ENCODE results near the gene DYSF.

DYSF gene

GRCh38 chr2:71492112-71492511, 38.8 kb downstream of the DYSF start:
- DNase-seq (ENCODE audit: low read depth): no peak
- TF ChIP-seq CTCF (IDR thresholded peaks at IDR 0.05; ENCODE audit: low read depth, low read length, missing control alignments): no peak
- no peak overlapping the region for H3K4me3 ChIP-seq (ENCODE audit: low read depth, low read length)

GRCh38 chr2:71494091-71494490, 40.7 kb downstream of the DYSF start:
- no peak for TF ChIP-seq CTCF (IDR thresholded peaks at IDR 0.05; ENCODE audit: low read depth, low read length, missing control alignments)
- DNase-seq (ENCODE audit: low read depth): no peak
- H3K4me3 ChIP-seq (ENCODE audit: low read depth, low read length): no peak overlapping the region

GRCh38 chr2:71494523-71495155, 41.3 kb downstream of the DYSF start:
- no peak overlapping the region for H3K4me3 ChIP-seq (ENCODE audit: low read depth, low read length)
- DNase-seq (ENCODE audit: low read depth): no peak
- no peak for TF ChIP-seq CTCF (IDR thresholded peaks at IDR 0.05; ENCODE audit: low read depth, low read length, missing control alignments)

- DNase-seq (ENCODE audit: low read depth): no peak
- no peak for TF ChIP-seq CTCF (IDR thresholded peaks at IDR 0.05; ENCODE audit: low read depth, low read length, missing control alignments)
Observed at GRCh38 chr2:71496156-71496770, 42.9 kb downstream of the DYSF start.

GRCh38 chr2:71498261-71498701, 44.9 kb downstream of the DYSF start:
- no peak for TF ChIP-seq CTCF (IDR thresholded peaks at IDR 0.05; ENCODE audit: low read depth, low read length, missing control alignments)
- DNase-seq (ENCODE audit: low read depth): no peak
- H3K4me3 ChIP-seq (ENCODE audit: low read depth, low read length): no peak overlapping the region

More at GRCh38 chr2:71496156-71496770, 42.9 kb downstream of the DYSF start:
- no peak overlapping the region for H3K4me3 ChIP-seq (ENCODE audit: low read depth, low read length)

- no peak overlapping the region for H3K4me3 ChIP-seq (ENCODE audit: low read depth, low read length)
- DNase-seq (ENCODE audit: low read depth): no peak
- TF ChIP-seq CTCF (IDR thresholded peaks at IDR 0.05; ENCODE audit: low read depth, low read length, missing control alignments): no peak
Observed at GRCh38 chr2:71499691-71500090, 46.3 kb downstream of the DYSF start.
